Right atrium auricular region (tissue), 2 donors: ENCODE measurements around the gene SLC38A11. TPM values are rescaled to one million over a fixed set of nuclear protein-coding genes. Genes with fewer than 3 reads are reported as not detected.

Experiments
- total RNA-seq, 2 donors: library from RNA; depleted of rRNA; stranded (reverse); fragments of >200 nt; gene quantifications; one replicate each; pipeline ENCODE4 v1.1.0, GENCODE V29; 2016

Gene SLC38A11
- total RNA-seq, 2 donors from 2014 or later, result 0.74 TPM; not detected in 1

Other genes starting within 250 kb of the SLC38A11 start
- 10 to 100 TPM; 14.9 to 21.1 TPM for gene COBLL1, start 113.7 kb downstream of the SLC38A11 start, total RNA-seq
- gene SCN3A, start 248.5 kb upstream of the SLC38A11 start, total RNA-seq, result 1 to 10 TPM; 1.0 to 2.6 TPM